GM12878 (cell line): Measurements from ENCODE around the gene ASAP2. TPM values are rescaled to one million over a fixed set of nuclear protein-coding genes. Genes with fewer than 3 reads are reported as not detected.

ENCODE experiments used
- ATAC-seq: fragments of 200-7000 bp; cut with Tn5 transposase; 3 replicates; pipeline ENCODE4 v1.9.1; 2020; ENCODE audit warnings: mild to moderate bottlenecking, moderate library complexity
- BruUV-seq: library from RNA; stranded (reverse); fragments of 400-500 nt; replicated peaks from 2 replicates; lab custom pipeline; 2021; lab: Mats Ljungman, UMichigan
- CTCF ChIA-PET: fragments of 300-600 bp; sonication (Branson Sonifier 250); formaldehyde crosslinking; extraction: SDS; loops from one replicate; lab custom pipeline; 2021; ENCODE audit warnings: inconsistent platforms; lab: Yijun Ruan, JAX
- POLR2A ChIA-PET: fragments of 350-600 bp; formaldehyde crosslinking; extraction: SDS; loops from one replicate; lab custom pipeline; 2021; ENCODE audit warnings: inconsistent platforms; lab: Charles Lee
- RAD21 ChIA-PET: fragments of 300-600 bp; sonication (Branson Sonifier 250); formaldehyde crosslinking; loops from one replicate; lab custom pipeline; 2023; ENCODE audit warnings: antibody characterized with exemption; ENCODE audit not compliant: unreplicated experiment; lab: Charles Lee
- SMC1A ChIA-PET: fragments of 300-600 bp; sonication (Branson Sonifier 250); formaldehyde crosslinking; loops from one replicate; lab custom pipeline; 2023; ENCODE audit not compliant: unreplicated experiment, uncharacterized antibody; lab: Charles Lee
- DNase-seq: peaks from one replicate; pipeline ENCODE4 v3.0.0-alpha.2; 2011; ENCODE audit warnings: low read depth, low spot score
- FAIRE-seq: peaks from 3 replicates; lab custom pipeline; 2011; peaks lifted over from hg19 to GRCh38; lab: Jason Lieb, UNC
- H2AFZ ChIP-seq: 2 replicates; pipeline ENCODE4 v1.6.0; 2011; ENCODE audit warnings: low read depth, low read length, control low read depth; ENCODE audit not compliant: control insufficient read depth
- H3K27ac ChIP-seq: 2 replicates; pipeline ENCODE4 v1.5.1; 2011; ENCODE audit warnings: control low read depth; ENCODE audit not compliant: control insufficient read depth, insufficient read depth
- H3K27me3 ChIP-seq, 2 experiments: replicated peaks in 1 of 2; 2 replicates each; pipeline versions ENCODE4 v1.6.0 to v1.6.1; 2011; ENCODE audit warnings: low read length in 1 of 2; ENCODE audit not compliant: control insufficient read depth in 2 of 2, insufficient read depth in 2 of 2
- H3K36me3 ChIP-seq, 2 experiments: 2 replicates each; pipeline ENCODE4 v1.5.1; 2011; ENCODE audit warnings: low read length in 1 of 2; ENCODE audit not compliant: control insufficient read depth in 2 of 2, insufficient read depth in 2 of 2
- H3K4me1 ChIP-seq: 2 replicates; pipeline ENCODE4 v1.6.1; 2011; ENCODE audit warnings: mild to moderate bottlenecking, low read length, moderate library complexity, mixed read lengths; ENCODE audit not compliant: control insufficient read depth, insufficient read depth
- H3K4me2 ChIP-seq: 2 replicates; pipeline ENCODE4 v1.6.0; 2011; ENCODE audit warnings: control low read depth; ENCODE audit not compliant: control insufficient read depth, insufficient read depth
- H3K4me3 ChIP-seq: fragments of 200-600 bp; sonication (generic); 2 replicates; pipeline ENCODE4 v1.5.1; 2016
- H3K79me2 ChIP-seq: 2 replicates; pipeline ENCODE4 v1.6.0; 2011; ENCODE audit warnings: low read length; ENCODE audit not compliant: control insufficient read depth, insufficient read depth
- H3K9ac ChIP-seq: 2 replicates; pipeline ENCODE4 v1.8.0; 2011; ENCODE audit warnings: low read length, control low read depth, mixed read lengths; ENCODE audit not compliant: control insufficient read depth, insufficient read depth
- H3K9me3 ChIP-seq: replicated peaks from 3 replicates; pipeline ENCODE4 v1.5.1; 2011; ENCODE audit warnings: mild to moderate bottlenecking, low read length; ENCODE audit not compliant: control insufficient read depth, insufficient read depth
- H4K20me1 ChIP-seq: 2 replicates; pipeline ENCODE4 v1.6.0; 2011; ENCODE audit not compliant: control insufficient read depth, insufficient read depth
- KLF5 ChIP-seq: fragments of 450-650 bp; IDR thresholded peaks from 2 replicates; pipeline ENCODE4 v1.6.1; 2014; ENCODE audit warnings: mild to moderate bottlenecking; ENCODE audit not compliant: partially characterized antibody
- LARP7 ChIP-seq: fragments of 450-650 bp; IDR thresholded peaks from 2 replicates; pipeline ENCODE4 v1.6.1; 2017; ENCODE audit warnings: mild to moderate bottlenecking
- MTA3 ChIP-seq: IDR thresholded peaks from 2 replicates; pipeline ENCODE4 v1.6.1; 2012; ENCODE audit warnings: low read length, inconsistent platforms, borderline replicate concordance
- ZNF274 ChIP-seq: IDR thresholded peaks from one replicate; pipeline ENCODE4 v1.8.0; 2011; ENCODE audit not compliant: insufficient read length, insufficient read depth
- WGBS: methylation state at CpG from one replicate; pipeline ENCODE4 v1.1.6; 2016; ENCODE audit warnings: low lambda C conversion rate; ENCODE audit not compliant: insufficient replicate concordance, insufficient coverage; ENCODE audit errors: missing lambda C conversion rate; 5-methylcytosine and 5-hydroxymethylcytosine counted together
- in situ Hi-C: fragments of 300-500 bp; cut with MboI; formaldehyde crosslinking; loops from 9 replicates; pipeline ENCODE4 v1.14.3; 2018; ENCODE audit warnings: mixed read lengths
- intact Hi-C: fragments of 100-400 bp; cut with micrococcal nuclease; formaldehyde crosslinking; loops from one replicate; pipeline ENCODE4 v1.14.2; 2022; ENCODE audit not compliant: unreplicated experiment
- polyA plus RNA-seq, 11 experiments: library from polyadenylated mRNA; depleted of rRNA in 4 of 11; unstranded in 6 of 11; stranded (reverse) in 5 of 11; fragments of >200 nt; fragmentation: Nextera tagmentation in 4 of 11; fragmentation: Illumina TruSeq in 1 of 11; extraction: Ambion mirVana in 4 of 11; extraction: Trizol in 1 of 11; gene quantifications; 1 replicate in 1 of 11; 2 replicates in 10 of 11; pipeline versions ENCODE4 v1.2.1 to v1.2.3, GENCODE V29; 2011 to 2016; ENCODE audit warnings: inconsistent platforms in 2 of 11, missing spikeins in 2 of 11, low read depth in 1 of 11
- total RNA-seq, 4 experiments: library from RNA; depleted of rRNA in 3 of 4; stranded (reverse); fragments of >200 nt in 3 of 4; fragmentation: Illumina TruSeq in 1 of 4; extraction: Trizol in 1 of 4; gene quantifications; 2 replicates each; pipeline versions ENCODE4 v1.2.1 to v1.2.3, GENCODE V29; 2013 to 2021
- TF ChIP-seq, protein P1 (sequence below): IDR thresholded peaks from 2 replicates; pipeline ENCODE4 v1.6.1; 2011; ENCODE audit warnings: low read depth, mild to moderate bottlenecking, low read length, moderate library complexity, borderline replicate concordance; ENCODE audit errors: extremely low read depth
- TF ChIP-seq, protein P2 (sequence below): fragments of 150-350 bp; IDR thresholded peaks from 2 replicates; pipeline ENCODE4 v1.6.1; 2014; ENCODE audit warnings: mild to moderate bottlenecking, low read depth, low read length
- TF ChIP-seq, protein P3 (sequence below): fragments of 450-650 bp; IDR thresholded peaks from 2 replicates; pipeline ENCODE4 v1.6.1; 2017; ENCODE audit warnings: antibody characterized with exemption, mild to moderate bottlenecking, moderate library complexity
- TF ChIP-seq, protein P4 (sequence below): fragments of 150-350 bp; IDR thresholded peaks from 2 replicates; pipeline ENCODE4 v1.6.1; 2016; ENCODE audit warnings: low read depth, low read length
- TF ChIP-seq, protein P5 (sequence below): fragments of 450-650 bp; IDR thresholded peaks from 2 replicates; pipeline ENCODE4 v1.6.1; 2017; ENCODE audit warnings: mild to moderate bottlenecking, moderate library complexity

ASAP2 gene
- total and polyA plus RNA-seq, 10 of the 15 experiments (the other 5 are each of a cell fraction or from before 2014, with no cell fraction given): 0.05 to 0.27 (median 0.07) TPM; not detected in 4

DNA sequence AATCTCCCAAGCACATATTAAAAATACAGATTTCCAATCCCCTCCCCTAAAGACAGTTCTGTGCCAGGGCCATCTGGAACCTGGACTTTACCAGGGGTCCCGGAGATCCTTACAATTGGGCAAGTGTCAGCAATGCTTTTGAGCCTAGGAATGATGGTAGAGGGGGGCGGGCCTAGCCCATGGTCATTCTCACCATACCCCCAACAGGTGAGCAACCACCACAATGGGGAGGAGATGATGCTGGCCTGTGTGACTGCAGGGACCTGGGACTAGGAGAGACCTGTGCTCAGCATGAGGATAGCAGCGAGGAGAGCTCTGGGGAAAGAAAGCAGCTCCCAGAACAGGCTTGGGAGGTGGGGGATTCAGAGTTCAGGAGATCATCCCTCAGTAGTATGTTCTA lies 13.9 kb upstream of the ASAP2 start:
- intact Hi-C loops: no loop called here
- RAD21 ChIA-PET: no interaction called here
- Histone ChIP-seq H3K27ac (no peak overlapping the region), H3K4me1 (no peaks in the 10 kb centered on the region), H2AFZ (no peak overlapping the region), H3K27me3 (no peaks in the 10 kb centered on the region; a peak in 1 of 4 replicates), H3K4me3 (no peak overlapping the region), H3K9me3 (no peaks in the 10 kb centered on the region; the same call in 2 of the 3 replicates), H3K36me3 (no peaks in the 10 kb centered on the region), H3K79me2 (no peaks in the 10 kb centered on the region), H3K4me2 (no peak overlapping the region), H4K20me1 (no peaks in the 10 kb centered on the region), H3K9ac (no peak overlapping the region)
- FAIRE-seq (no peak), ATAC-seq (no peak), DNase-seq (no peak)
- no TSS peak for BruUV-seq
- SMC1A ChIA-PET: interaction anchor here (0.5 kb wide), 1 partner anchor 61 kb away, joined by 3 read pairs; no protein-coding TSS in a partner anchor
- in situ Hi-C loops: no loop called here
- POLR2A ChIA-PET: interaction anchor here (0.5 kb wide), 1 partner anchor 15 kb away, joined by 3 read pairs; no protein-coding TSS in a partner anchor
- CTCF ChIA-PET: interaction anchor here (1.2 to 2.1 kb wide), 2 partner anchors 10 to 12 kb away, joined by 4 to 5 read pairs; no protein-coding TSS in a partner anchor
- WGBS: 17% methylated on average over 3 of the region's 3 CpGs
- TF ChIP-seq, protein P1, sequence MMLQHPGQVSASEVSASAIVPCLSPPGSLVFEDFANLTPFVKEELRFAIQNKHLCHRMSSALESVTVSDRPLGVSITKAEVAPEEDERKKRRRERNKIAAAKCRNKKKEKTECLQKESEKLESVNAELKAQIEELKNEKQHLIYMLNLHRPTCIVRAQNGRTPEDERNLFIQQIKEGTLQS: no peak
- TF ChIP-seq ZNF274 (no peak), MTA3 (no peak), LARP7 (no peak), KLF5 (no peak)
- TF ChIP-seq, protein P2, sequence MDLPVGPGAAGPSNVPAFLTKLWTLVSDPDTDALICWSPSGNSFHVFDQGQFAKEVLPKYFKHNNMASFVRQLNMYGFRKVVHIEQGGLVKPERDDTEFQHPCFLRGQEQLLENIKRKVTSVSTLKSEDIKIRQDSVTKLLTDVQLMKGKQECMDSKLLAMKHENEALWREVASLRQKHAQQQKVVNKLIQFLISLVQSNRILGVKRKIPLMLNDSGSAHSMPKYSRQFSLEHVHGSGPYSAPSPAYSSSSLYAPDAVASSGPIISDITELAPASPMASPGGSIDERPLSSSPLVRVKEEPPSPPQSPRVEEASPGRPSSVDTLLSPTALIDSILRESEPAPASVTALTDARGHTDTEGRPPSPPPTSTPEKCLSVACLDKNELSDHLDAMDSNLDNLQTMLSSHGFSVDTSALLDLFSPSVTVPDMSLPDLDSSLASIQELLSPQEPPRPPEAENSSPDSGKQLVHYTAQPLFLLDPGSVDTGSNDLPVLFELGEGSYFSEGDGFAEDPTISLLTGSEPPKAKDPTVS: no peak
- TF ChIP-seq, protein P3, sequence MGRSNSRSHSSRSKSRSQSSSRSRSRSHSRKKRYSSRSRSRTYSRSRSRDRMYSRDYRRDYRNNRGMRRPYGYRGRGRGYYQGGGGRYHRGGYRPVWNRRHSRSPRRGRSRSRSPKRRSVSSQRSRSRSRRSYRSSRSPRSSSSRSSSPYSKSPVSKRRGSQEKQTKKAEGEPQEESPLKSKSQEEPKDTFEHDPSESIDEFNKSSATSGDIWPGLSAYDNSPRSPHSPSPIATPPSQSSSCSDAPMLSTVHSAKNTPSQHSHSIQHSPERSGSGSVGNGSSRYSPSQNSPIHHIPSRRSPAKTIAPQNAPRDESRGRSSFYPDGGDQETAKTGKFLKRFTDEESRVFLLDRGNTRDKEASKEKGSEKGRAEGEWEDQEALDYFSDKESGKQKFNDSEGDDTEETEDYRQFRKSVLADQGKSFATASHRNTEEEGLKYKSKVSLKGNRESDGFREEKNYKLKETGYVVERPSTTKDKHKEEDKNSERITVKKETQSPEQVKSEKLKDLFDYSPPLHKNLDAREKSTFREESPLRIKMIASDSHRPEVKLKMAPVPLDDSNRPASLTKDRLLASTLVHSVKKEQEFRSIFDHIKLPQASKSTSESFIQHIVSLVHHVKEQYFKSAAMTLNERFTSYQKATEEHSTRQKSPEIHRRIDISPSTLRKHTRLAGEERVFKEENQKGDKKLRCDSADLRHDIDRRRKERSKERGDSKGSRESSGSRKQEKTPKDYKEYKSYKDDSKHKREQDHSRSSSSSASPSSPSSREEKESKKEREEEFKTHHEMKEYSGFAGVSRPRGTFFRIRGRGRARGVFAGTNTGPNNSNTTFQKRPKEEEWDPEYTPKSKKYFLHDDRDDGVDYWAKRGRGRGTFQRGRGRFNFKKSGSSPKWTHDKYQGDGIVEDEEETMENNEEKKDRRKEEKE: no peak
- TF ChIP-seq, protein P4, sequence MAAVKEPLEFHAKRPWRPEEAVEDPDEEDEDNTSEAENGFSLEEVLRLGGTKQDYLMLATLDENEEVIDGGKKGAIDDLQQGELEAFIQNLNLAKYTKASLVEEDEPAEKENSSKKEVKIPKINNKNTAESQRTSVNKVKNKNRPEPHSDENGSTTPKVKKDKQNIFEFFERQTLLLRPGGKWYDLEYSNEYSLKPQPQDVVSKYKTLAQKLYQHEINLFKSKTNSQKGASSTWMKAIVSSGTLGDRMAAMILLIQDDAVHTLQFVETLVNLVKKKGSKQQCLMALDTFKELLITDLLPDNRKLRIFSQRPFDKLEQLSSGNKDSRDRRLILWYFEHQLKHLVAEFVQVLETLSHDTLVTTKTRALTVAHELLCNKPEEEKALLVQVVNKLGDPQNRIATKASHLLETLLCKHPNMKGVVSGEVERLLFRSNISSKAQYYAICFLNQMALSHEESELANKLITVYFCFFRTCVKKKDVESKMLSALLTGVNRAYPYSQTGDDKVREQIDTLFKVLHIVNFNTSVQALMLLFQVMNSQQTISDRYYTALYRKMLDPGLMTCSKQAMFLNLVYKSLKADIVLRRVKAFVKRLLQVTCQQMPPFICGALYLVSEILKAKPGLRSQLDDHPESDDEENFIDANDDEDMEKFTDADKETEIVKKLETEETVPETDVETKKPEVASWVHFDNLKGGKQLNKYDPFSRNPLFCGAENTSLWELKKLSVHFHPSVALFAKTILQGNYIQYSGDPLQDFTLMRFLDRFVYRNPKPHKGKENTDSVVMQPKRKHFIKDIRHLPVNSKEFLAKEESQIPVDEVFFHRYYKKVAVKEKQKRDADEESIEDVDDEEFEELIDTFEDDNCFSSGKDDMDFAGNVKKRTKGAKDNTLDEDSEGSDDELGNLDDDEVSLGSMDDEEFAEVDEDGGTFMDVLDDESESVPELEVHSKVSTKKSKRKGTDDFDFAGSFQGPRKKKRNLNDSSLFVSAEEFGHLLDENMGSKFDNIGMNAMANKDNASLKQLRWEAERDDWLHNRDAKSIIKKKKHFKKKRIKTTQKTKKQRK: no peak
- TF ChIP-seq, protein P5, sequence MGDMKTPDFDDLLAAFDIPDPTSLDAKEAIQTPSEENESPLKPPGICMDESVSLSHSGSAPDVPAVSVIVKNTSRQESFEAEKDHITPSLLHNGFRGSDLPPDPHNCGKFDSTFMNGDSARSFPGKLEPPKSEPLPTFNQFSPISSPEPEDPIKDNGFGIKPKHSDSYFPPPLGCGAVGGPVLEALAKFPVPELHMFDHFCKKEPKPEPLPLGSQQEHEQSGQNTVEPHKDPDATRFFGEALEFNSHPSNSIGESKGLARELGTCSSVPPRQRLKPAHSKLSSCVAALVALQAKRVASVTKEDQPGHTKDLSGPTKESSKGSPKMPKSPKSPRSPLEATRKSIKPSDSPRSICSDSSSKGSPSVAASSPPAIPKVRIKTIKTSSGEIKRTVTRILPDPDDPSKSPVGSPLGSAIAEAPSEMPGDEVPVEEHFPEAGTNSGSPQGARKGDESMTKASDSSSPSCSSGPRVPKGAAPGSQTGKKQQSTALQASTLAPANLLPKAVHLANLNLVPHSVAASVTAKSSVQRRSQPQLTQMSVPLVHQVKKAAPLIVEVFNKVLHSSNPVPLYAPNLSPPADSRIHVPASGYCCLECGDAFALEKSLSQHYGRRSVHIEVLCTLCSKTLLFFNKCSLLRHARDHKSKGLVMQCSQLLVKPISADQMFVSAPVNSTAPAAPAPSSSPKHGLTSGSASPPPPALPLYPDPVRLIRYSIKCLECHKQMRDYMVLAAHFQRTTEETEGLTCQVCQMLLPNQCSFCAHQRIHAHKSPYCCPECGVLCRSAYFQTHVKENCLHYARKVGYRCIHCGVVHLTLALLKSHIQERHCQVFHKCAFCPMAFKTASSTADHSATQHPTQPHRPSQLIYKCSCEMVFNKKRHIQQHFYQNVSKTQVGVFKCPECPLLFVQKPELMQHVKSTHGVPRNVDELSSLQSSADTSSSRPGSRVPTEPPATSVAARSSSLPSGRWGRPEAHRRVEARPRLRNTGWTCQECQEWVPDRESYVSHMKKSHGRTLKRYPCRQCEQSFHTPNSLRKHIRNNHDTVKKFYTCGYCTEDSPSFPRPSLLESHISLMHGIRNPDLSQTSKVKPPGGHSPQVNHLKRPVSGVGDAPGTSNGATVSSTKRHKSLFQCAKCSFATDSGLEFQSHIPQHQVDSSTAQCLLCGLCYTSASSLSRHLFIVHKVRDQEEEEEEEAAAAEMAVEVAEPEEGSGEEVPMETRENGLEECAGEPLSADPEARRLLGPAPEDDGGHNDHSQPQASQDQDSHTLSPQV: no peak
